HG02943 (cell line): ENCODE measurements around the gene TMEM132A.

Source experiments
- ATAC-seq: cut with Tn5 transposase; IDR thresholded peaks from one replicate; pipeline ENCODE4 v1.9.1; 2021; ENCODE audit warnings: mild to moderate bottlenecking, low read depth, moderate library complexity; ENCODE audit not compliant: unreplicated experiment

Gene TMEM132A

GRCh38 chr11:60924110-60924905 is at the start of gene TMEM132A:
Gene TMEM132A (plus strand): TSS chr11:60924460. CDS start chr11:60924634, 174 bp downstream.
- ATAC-seq = no peak

- ATAC-seq = no peak
These were observed 48.7 kb upstream of the TMEM132A start for GRCh38 chr11:60875366-60876167.

- ATAC-seq = no peak
These were observed 48.1 kb upstream of the TMEM132A start for GRCh38 chr11:60876168-60876485.

- ATAC-seq = no peak
These were observed 45.8 kb upstream of the TMEM132A start for GRCh38 chr11:60878245-60879101.

GRCh38 chr11:60879104-60879503 is 45.2 kb upstream of the TMEM132A start:
- ATAC-seq = no peak

- no peak for ATAC-seq
These were observed 44.2 kb upstream of the TMEM132A start for GRCh38 chr11:60879971-60880588.

- no peak for ATAC-seq
These were observed 43.5 kb upstream of the TMEM132A start for GRCh38 chr11:60880643-60881282.

GRCh38 chr11:60887556-60887955 is 36.7 kb upstream of the TMEM132A start:
- ATAC-seq = no peak

- ATAC-seq = no peak
These were observed 34.4 kb upstream of the TMEM132A start for GRCh38 chr11:60889869-60890311.

- no peak for ATAC-seq
These were observed 33.6 kb upstream of the TMEM132A start for GRCh38 chr11:60890696-60891095.

GRCh38 chr11:60891103-60891741 is 33.0 kb upstream of the TMEM132A start:
- no peak for ATAC-seq

GRCh38 chr11:60895687-60896086 is 28.6 kb upstream of the TMEM132A start:
- ATAC-seq = no peak

GRCh38 chr11:60897496-60897895 is 26.8 kb upstream of the TMEM132A start:
- no peak for ATAC-seq

GRCh38 chr11:60899046-60899936 is 25.0 kb upstream of the TMEM132A start:
- no peak for ATAC-seq

GRCh38 chr11:60899977-60900376 is 24.3 kb upstream of the TMEM132A start:
- no peak for ATAC-seq

GRCh38 chr11:60900673-60901404 is 23.4 kb upstream of the TMEM132A start:
- ATAC-seq = no peak

- ATAC-seq = no peak
These were observed 21.6 kb upstream of the TMEM132A start for GRCh38 chr11:60902625-60903024.

GRCh38 chr11:60905047-60905446 is 19.2 kb upstream of the TMEM132A start:
- no peak for ATAC-seq
